GM21619 (cell line): ENCODE results near the gene CCDC8.
"Not testable (repeated sequence)": the region's sequence is repeated elsewhere in the genome, so short reads cannot be mapped to it uniquely, and the experiment has no call there.

Experiments used
- ATAC-seq: cut with Tn5 transposase; IDR thresholded peaks from one replicate; pipeline ENCODE4 v1.9.1; 2021; ENCODE audit not compliant: unreplicated experiment

CCDC8 gene

DNA sequence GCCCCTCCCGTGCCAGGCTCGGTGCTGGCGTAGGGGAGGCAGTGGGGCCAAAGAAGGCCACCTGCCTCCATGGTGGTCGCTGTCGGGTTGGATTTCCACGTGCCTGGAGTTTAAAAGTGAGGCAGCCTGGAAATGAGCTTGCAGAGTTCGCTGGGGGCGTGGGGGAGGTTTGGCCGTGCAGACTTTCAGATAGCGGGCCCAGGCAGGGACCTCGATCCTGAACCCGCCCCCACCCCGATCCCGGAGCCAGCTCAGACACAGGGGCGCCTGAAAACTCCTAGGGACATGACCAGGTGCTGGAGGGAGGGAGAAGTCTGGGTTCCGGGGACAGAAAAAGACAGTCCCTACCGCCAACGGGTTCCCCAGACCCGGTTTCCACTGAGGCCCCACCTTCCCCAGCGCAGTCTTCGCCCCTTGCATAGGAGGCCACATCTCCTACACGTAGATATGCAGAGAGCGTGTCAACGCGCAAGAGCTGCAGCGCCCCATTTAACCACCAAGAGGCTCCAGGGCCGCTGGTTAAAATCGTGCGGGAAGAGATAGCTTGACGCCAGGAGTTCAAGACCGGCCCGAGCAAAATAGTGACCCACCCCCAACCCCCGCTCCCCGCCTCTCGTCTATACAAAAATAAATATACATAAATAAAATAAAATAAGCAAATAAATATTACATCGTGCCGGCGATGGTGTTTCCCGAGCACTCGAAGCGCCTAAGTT, 8.5 kb downstream of the CCDC8 start:
- ATAC-seq = no peak

DNA sequence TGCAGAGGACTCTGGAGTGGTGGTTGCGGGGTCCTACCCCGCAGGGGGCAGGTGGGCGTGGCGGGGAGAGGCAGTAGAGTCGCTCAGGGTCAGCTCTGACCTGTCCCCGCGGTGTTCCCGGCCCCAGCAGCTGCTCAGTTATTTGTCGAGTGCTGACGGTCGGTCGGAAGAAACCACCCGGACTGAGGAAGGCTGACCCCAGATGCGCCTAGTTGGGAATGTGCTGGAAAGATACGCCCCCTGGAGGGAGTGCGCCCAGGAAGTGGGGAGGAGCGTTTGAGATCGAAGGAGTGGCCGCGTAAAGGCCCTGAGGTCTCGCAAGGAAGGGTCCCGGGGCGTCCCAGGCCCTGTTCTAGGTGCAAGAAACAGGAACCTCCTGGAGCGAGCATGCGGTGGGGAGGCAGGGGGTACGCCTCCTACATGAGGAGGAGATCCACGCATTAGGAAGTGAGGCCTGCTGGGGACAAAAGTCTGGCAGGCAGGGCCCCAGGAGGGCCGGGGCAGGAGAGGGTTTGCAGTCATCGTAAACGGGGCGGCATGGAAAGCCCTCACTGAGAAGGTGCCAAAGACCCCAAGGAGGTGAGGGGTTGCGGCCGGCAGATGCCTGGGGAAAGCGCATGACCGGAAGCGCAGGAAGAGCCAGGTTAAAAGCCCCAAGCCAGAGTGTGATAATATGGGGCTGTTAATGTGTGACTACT, 9.2 kb downstream of the CCDC8 start:
- no peak for ATAC-seq

DNA sequence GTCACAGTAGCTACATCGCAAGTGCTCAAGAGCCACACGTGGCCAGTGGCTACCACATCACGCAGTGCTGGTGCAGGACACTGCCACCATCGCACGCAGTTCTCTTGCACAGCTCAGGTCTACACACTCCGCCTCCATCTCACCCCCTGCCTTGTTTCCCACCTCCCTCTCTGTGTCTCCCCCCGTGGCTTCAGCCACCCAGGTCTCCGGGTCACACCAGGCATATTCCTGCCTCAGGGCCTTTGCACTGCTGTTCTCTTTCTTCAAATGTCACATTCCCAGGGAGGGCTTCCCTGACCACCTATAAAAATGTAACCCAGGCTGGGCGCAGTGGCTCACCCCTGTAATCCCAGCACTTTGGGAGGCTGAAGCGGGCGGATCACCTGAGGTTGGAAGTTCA, 10.6 kb downstream of the CCDC8 start:
- no peak for ATAC-seq

DNA sequence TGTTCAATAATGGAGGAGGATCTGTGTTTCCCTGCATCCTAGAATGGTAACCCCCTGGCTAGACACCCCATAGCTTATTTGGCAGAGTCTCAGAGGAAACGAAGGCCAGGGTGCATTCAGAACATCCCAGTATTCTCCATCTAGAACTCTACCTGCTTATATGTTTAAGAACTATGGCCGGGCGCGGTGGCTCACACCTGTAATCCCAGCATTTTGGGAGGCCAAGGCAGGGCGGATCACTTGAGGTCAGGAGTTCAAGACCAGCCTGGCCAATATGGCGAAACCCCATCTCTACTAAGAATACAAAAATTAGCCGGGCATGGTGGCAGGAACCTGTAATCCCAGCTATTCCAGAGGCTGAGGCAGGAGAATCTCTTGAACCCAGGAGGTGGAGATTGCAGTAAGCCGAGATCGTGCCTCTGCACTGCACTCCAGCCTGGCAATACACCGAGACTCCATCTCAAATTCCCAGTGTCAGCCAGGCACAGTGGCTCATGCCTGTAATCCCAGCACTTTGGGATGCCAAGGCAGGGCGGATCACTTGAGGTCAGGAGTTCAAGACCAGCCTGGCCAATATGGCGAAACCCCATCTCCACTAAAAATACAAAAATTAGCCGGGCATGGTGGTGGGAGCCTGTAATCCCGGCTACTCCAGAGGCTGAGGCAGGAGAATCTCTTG, 15.4 kb downstream of the CCDC8 start:
- ATAC-seq = not testable (repeated sequence)

DNA sequence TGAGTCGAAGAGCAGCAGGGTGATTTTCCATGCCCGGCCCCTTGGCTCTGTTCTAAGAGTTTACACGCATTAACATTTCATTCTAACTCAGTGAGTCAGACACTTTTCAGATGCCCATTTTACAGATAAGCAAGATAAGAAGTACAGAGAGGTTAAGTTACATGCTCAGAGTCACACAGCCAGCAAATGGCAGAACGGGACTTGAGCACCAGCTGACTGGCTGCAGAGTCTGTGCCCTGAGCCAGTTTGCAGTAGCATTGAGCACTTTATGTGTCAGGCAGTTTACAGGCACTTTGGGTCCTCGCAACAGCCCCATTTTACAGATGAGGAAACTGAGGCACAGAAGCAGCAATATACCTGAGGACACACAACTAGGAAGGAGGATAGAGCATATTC, 19.0 kb downstream of the CCDC8 start:
- no peak for ATAC-seq

DNA sequence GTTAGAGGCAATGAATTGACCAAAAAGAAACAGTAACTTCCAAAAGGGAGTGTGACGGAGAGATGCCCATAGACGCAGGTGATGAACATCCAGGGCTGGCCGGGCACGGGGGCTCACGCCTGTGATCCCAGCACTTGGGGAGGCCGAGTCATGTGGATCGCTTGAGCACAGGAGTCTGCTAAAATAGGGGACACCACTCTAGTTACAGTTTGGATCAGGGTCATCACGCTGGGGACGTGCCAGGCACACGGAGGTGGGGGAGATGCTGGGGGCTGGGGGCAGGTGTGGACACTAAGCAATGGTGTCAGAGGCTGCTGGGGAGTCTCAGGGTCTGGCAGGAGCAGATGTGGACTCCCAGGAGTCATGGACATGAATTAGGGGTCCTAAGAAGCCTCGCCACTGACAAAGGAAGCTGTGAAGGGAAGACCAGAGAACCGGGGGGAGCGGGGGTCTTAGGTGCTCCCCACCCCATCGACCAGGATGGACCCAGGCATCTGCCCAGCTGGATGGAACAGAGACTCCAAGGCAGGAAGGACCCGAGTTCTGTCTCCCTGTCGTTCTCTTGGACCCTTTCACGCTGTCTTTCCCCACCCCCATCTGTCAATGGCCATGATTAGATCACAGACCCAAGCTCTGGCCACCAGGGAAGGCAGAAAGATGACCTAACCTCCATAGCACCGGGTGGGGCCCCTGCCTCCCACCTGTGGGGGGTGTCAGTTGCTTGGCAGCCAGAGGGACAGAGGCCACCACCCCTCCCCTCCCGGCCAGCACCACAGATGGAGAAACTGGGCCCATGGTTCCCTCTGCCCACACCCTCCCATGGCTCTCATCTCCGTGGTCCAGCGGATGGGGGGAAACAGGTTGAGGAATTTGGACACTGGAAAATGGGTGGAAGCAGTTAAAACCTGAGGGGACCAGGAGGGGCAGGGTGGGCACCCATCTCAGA, 19.6 kb downstream of the CCDC8 start:
- ATAC-seq = no peak

DNA sequence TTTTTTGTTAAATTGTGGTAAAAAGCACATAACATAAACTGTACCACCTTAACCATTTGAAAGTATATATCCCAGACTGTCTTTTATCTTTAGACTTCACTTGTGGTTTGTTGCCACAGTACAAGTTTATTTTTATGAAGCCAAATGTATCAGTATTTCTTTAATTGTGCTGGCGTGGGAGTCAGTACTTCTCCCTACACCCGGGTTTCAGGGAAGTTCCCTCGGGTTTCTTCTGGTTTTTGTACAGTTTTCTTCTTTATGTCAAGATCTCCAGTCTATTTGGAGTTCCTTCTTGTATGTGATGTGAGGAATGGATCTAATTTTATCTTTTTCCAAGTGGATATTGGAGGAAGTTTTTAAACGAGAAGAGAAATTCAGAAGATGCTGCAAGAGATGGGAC, 20.5 kb downstream of the CCDC8 start:
- no peak for ATAC-seq

DNA sequence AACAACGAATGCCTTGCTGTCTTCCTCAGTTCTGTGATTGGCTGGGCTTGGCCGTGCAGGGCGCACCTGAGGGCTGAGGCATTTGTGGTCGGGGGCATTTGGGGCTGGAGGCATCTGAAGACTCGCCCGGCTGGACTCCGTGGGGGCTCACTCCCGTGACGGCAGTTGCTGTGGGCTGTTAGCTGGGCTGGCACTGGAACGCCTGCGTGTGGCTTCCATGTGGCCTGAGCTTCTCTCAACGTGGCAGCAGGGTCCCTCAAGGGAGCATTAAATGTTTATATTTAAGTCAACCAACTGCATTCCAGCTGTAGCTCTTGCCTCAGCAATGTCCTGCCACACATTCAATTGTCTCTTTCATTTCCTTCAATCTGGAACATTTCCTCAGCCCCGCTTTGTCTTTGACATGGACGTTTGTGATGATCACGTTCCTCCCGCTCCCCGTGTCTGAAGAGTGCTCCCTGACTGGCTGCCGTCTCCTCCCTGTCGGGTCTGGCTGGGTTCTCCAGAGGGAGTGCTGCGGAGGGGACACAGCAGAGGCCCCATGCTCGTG, 21.0 kb downstream of the CCDC8 start:
- ATAC-seq = no peak

DNA sequence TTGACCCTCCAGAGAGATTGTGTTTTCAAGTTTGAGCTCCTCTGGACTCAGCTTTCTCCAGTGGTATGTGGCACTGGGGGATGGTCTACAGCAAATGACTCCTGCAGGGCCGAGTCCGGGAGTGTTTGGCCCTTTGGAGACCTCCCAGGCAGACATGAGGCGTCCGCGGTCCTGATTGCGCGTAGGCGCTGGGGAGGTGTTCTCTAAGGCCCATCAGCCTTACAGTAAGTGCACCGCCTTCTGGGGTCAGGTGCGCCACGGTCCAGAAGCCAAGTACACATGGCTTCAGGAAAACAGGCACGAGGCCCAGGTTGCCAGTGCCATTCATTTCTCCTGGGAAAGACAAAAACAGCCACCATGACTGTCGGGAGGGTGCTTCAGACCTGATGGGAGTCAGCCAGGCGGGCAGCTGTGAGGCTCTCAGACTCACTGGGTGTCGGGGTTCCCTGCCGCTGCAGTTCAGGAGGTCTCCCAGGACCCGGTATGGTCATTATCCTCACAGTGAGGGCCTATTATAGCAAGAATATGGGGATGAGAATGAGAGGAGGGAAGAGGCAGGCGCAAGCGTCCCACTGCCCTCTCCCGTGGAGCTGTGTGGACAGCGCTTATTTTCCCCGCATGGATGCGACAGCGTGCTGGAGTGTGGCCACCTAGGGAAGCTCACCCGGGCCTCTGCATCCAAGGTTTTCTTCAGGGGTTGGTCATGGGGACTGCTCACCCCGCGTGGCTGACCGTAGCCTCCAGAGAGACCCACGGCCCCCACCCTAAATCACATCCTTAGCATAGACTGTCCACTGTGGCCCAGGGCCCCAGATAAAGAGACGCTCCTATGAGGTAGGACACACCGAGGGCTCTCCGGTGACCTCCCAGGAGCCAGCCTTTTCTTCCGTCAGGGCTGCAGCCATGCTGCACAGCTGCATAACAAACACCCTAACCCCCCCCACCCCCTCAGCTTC, 21.8 kb downstream of the CCDC8 start:
- ATAC-seq = no peak

DNA sequence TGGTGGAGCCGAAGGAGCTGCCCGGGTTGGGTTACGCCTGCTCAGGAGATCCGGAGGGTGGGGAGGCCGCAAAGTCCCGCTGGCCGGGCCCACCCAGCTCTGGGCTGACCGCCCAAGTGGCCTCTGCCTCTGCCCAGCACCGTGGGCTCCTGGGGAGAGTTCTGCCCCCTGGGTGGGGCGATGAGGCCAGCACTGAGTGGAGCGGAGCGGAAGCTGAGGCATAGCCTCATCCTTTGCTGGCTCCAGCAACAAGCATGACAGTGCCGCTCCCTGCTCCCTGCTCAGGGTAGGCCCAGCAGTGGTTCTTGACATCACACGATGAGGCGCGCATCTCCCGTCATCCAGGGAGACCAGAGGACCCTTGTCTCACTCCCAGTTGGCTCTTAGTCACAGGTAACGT, 22.5 kb downstream of the CCDC8 start:
- no peak for ATAC-seq

DNA sequence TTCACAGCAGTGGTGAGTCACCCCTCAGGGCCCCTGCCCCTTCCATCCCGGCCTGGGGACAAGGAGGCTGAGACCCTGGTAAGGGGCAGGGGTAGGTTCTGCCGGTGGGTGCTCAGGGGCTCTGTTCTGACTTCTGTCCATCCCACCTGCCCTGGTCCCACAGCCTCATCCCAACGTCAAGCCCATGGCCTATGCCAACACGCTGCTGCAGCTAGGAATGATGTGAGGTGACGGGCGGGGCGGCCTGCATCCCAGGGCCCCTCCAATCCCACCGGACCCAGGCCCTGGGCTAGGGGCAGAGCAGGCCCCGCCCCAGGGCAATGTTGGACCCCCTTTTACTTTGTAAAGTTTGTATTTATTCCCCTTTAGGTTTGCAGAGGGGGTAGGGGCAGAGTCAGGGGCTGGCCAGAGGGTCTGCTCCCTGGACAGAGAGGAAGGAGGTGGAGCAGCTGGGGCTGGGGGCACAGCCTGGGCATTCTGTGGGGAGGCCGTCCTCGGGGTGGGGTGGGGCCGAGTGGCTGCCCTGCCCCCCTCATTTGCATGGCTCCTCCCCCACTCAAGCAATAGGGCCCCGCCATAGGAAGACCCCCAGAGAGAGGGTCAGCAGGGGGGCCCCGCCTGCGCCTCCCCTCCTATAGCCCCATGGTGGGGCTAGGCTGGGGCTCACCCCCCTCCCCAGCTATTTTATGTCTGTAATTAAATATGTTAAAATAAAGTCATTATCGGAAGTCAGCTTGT, 23.1 kb downstream of the CCDC8 start:
- no peak for ATAC-seq

DNA sequence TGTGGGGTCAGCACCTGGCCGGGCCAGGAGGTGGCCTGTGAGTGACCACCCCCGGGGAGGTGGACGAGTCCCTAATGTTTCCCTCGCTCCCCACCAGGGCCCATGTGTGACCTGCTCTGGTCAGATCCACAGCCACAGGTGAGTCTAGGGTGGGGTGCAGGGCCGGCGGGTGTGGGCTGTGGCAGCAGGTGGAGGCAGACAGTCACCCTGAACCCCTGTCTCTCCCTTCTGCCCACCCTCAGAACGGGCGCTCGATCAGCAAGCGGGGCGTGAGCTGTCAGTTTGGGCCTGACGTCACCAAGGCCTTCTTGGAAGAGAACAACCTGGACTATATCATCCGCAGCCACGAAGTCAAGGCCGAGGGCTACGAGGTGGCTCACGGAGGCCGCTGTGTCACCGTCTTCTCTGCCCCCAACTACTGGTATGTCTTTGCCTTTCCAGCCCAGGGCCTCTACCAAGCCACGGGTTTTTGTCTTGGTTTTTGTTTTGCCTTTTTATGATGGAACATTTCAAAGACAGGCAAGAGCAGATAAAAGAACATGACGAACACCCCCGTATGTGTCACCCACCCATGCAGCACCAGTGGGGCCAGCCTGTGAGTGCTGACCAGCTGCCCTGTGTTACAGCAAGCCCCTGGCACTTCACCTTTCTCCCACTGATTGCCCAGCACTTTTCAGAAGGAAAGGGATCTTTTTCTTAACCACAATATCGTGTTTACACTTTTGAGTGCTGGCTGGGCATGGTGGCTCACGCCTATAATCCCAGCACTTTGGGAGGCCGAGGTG, 24.9 kb downstream of the CCDC8 start:
- ATAC-seq = no peak

DNA sequence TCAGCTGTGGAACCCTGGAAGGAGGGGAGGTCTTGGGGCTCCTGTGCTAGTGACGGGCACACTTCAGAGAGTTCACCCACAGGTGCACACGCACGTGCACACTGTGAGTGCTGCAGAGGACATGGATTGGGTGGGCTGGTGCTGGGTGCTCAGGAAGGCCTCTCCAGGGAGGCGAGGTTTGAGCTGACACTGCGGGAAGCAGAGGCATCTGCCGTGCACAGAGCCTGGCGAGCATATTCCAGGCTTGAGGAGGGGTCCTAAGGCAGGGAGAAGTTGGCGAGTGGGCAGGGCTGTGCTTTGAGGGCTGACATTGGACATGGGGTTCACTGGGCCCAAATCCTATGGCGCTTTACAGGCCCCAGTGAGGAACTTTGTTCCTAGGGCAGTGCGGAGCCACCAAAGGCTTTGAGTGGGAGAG, 25.6 kb downstream of the CCDC8 start:
- ATAC-seq = no peak

DNA sequence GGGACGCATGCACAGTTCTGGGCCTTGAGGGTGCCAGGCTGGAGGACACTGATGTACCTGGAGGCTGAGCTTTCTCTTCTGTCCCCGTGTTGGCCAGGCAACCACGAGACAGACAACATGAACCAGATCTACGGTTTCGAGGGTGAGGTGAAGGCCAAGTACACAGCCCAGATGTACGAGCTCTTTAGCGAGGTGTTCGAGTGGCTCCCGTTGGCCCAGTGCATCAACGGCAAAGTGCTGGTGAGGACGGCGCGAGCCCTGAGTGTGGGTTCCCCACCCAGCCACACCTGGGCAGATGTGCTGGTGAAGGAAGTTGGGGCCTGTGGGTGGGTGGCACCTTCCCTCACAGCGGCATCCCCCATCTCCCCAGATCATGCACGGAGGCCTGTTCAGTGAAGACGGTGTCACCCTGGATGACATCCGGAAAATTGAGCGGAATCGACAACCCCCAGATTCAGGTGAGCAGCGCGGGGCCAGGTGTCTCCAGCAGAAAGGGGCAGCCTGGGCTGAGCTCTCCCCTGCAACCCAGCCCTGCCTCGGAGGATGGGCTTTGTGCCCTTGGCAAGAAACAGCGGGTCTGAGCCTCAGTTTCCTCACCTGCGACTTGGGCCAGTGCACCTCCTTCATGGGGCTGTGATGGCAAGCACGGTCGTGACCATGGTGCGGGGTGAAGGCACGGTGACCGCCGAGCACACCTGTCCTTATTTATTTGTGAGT, 26.2 kb downstream of the CCDC8 start:
- ATAC-seq = no peak

DNA sequence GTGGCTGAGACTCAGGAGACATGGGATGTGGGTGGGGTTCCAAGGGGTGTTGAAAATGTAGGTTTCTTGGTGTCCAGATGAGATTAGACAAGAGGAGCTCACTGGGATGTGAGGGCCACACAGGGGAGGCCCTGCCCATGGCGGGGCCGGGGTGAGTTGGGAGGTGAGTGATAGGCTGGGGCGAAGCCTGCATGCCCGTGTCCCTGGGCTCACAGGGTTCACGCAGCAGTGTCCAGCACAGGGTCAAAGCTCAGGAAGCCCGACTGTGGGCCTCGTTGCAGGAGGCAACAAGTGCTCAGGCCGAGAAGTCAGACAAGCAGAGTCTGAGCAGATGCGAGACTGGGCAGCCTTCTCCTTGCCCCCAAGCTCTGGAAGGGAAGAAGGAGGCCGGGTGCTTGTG, 27.2 kb downstream of the CCDC8 start:
- no peak for ATAC-seq

DNA sequence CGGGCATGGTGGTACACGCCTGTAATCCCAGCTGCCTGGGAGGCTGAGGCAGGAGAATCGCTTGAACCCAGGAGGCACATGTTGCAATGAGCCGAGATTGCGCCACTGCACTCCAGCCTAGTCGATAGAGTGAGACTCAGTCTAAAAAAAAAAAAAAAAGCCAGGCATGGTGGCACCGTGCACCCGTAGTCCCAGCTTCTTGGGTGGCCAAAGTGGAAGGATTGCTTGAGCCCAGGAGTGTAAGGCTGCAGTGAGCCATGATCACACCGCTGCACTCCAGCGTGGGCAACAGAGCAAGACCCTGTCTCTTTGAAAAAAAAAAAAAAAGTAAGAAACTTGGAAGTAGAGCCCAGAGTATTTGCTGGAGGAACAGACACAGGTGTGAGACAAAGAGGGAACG, 27.7 kb downstream of the CCDC8 start:
- ATAC-seq = no peak

DNA sequence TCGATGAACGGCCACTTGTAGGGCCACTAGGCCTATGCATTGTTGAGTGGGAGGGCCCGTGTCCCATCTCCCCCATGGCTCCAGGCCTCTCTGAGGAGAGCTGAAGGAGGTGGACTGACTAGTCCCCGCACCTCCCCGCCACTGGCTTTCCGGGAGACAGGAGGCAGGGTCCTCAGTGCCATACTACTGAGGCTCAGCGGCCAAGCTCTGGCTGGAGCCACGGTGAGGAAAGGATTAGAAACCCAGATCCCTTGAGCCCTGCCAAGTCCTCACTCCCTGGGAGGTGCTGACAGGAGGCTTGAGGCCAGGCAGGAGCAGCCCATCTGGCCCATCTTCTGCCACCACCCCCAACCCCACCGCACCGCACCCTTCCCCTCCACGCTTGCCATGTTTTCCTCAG, 29.0 kb downstream of the CCDC8 start:
- ATAC-seq = no peak

DNA sequence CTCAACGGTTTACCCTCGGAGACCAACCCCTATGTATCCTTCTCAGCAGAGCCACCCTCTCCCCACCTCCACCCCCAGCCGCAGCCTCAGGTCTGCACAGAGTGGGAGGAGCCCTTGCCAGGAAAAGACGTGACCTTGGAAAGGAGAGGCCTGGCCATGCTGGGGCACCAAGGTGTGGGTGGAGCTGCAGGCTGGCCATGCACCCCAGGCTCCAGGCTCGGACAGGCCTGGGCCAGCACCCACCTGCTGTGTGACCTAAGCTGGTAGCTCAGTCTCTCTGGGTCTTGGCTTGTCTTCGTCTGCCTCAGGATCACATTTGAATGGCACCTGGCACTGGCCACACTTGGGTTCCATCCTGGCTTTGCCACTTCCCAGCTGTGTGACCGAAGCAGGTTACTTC, 29.5 kb downstream of the CCDC8 start:
- ATAC-seq = no peak
